GM12878 (cell line): ENCODE measurements around the gene TRPT1. TPM values are rescaled to one million over a fixed set of nuclear protein-coding genes. Genes with fewer than 3 reads are reported as not detected.

Source experiments
- ATAC-seq: fragments of 200-7000 bp; cut with Tn5 transposase; 3 replicates; pipeline ENCODE4 v1.9.1; 2020; ENCODE audit warnings: mild to moderate bottlenecking, moderate library complexity
- BruUV-seq: library from RNA; stranded (reverse); fragments of 400-500 nt; replicated peaks from 2 replicates; lab custom pipeline; 2021; lab: Mats Ljungman, UMichigan
- CTCF ChIA-PET: fragments of 300-600 bp; sonication (Branson Sonifier 250); formaldehyde crosslinking; extraction: SDS; loops from one replicate; lab custom pipeline; 2021; ENCODE audit warnings: inconsistent platforms; lab: Yijun Ruan, JAX
- POLR2A ChIA-PET: fragments of 350-600 bp; formaldehyde crosslinking; extraction: SDS; loops from one replicate; lab custom pipeline; 2021; ENCODE audit warnings: inconsistent platforms; lab: Charles Lee
- RAD21 ChIA-PET: fragments of 300-600 bp; sonication (Branson Sonifier 250); formaldehyde crosslinking; loops from one replicate; lab custom pipeline; 2023; ENCODE audit warnings: antibody characterized with exemption; ENCODE audit not compliant: unreplicated experiment; lab: Charles Lee
- SMC1A ChIA-PET: fragments of 300-600 bp; sonication (Branson Sonifier 250); formaldehyde crosslinking; loops from one replicate; lab custom pipeline; 2023; ENCODE audit not compliant: unreplicated experiment, uncharacterized antibody; lab: Charles Lee
- DNase-seq: peaks from one replicate; pipeline ENCODE4 v3.0.0-alpha.2; 2011; ENCODE audit warnings: low read depth, low spot score
- FAIRE-seq: peaks from 3 replicates; lab custom pipeline; 2011; peaks lifted over from hg19 to GRCh38; lab: Jason Lieb, UNC
- H2AFZ ChIP-seq: 2 replicates; pipeline ENCODE4 v1.6.0; 2011; ENCODE audit warnings: low read depth, low read length, control low read depth; ENCODE audit not compliant: control insufficient read depth
- H3K27ac ChIP-seq: 2 replicates; pipeline ENCODE4 v1.5.1; 2011; ENCODE audit warnings: control low read depth; ENCODE audit not compliant: control insufficient read depth, insufficient read depth
- H3K27me3 ChIP-seq, 2 experiments: replicated peaks in 1 of 2; 2 replicates each; pipeline versions ENCODE4 v1.6.0 to v1.6.1; 2011; ENCODE audit warnings: low read length in 1 of 2; ENCODE audit not compliant: control insufficient read depth in 2 of 2, insufficient read depth in 2 of 2
- H3K36me3 ChIP-seq, 2 experiments: 2 replicates each; pipeline ENCODE4 v1.5.1; 2011; ENCODE audit warnings: low read length in 1 of 2; ENCODE audit not compliant: control insufficient read depth in 2 of 2, insufficient read depth in 2 of 2
- H3K4me1 ChIP-seq: 2 replicates; pipeline ENCODE4 v1.6.1; 2011; ENCODE audit warnings: mild to moderate bottlenecking, low read length, moderate library complexity, mixed read lengths; ENCODE audit not compliant: control insufficient read depth, insufficient read depth
- H3K4me2 ChIP-seq: 2 replicates; pipeline ENCODE4 v1.6.0; 2011; ENCODE audit warnings: control low read depth; ENCODE audit not compliant: control insufficient read depth, insufficient read depth
- H3K4me3 ChIP-seq: fragments of 200-600 bp; sonication (generic); 2 replicates; pipeline ENCODE4 v1.5.1; 2016
- H3K79me2 ChIP-seq: 2 replicates; pipeline ENCODE4 v1.6.0; 2011; ENCODE audit warnings: low read length; ENCODE audit not compliant: control insufficient read depth, insufficient read depth
- H3K9ac ChIP-seq: 2 replicates; pipeline ENCODE4 v1.8.0; 2011; ENCODE audit warnings: low read length, control low read depth, mixed read lengths; ENCODE audit not compliant: control insufficient read depth, insufficient read depth
- H3K9me3 ChIP-seq: replicated peaks from 3 replicates; pipeline ENCODE4 v1.5.1; 2011; ENCODE audit warnings: mild to moderate bottlenecking, low read length; ENCODE audit not compliant: control insufficient read depth, insufficient read depth
- H4K20me1 ChIP-seq: 2 replicates; pipeline ENCODE4 v1.6.0; 2011; ENCODE audit not compliant: control insufficient read depth, insufficient read depth
- ASH2L ChIP-seq: fragments of 300-600, 200-600 bp; sonication (generic); IDR thresholded peaks from 2 replicates; pipeline ENCODE4 v1.6.1; 2017; ENCODE audit warnings: low read depth, mild to moderate bottlenecking, borderline replicate concordance
- ATF7 ChIP-seq: fragments of 450-650 bp; IDR thresholded peaks from 2 replicates; pipeline ENCODE4 v1.6.1; 2016; ENCODE audit warnings: low read depth, mild to moderate bottlenecking
- BCL11A ChIP-seq: IDR thresholded peaks from 2 replicates; pipeline ENCODE4 v1.6.1; 2011; ENCODE audit warnings: low read depth, low read length
- BCL3 ChIP-seq: IDR thresholded peaks from 2 replicates; pipeline ENCODE4 v1.6.1; 2011; ENCODE audit warnings: borderline replicate concordance, low read depth, mild to moderate bottlenecking, moderate library complexity, low read length; ENCODE audit not compliant: insufficient read depth, poor library complexity, severe bottlenecking
- BCLAF1 ChIP-seq: fragments of 450-650 bp; IDR thresholded peaks from 2 replicates; pipeline ENCODE4 v1.6.1; 2017; ENCODE audit warnings: antibody characterized with exemption, mild to moderate bottlenecking, moderate library complexity
- CHD4 ChIP-seq: fragments of 200-600 bp; sonication (generic); IDR thresholded peaks from 2 replicates; pipeline ENCODE4 v1.6.1; 2016; ENCODE audit warnings: mild to moderate bottlenecking
- HDAC6 ChIP-seq: fragments of 200-600 bp; sonication (generic); IDR thresholded peaks from one replicate; pipeline ENCODE4 v1.8.0; 2017; ENCODE audit warnings: antibody characterized with exemption; ENCODE audit not compliant: unreplicated experiment
- JUND ChIP-seq: IDR thresholded peaks from 2 replicates; pipeline ENCODE4 v1.6.1; 2012; ENCODE audit warnings: low read depth, mild to moderate bottlenecking, low read length, improper control_type of control experiment, moderate library complexity
- PBX3 ChIP-seq: IDR thresholded peaks from 2 replicates; pipeline ENCODE4 v1.6.1; 2011; ENCODE audit warnings: mild to moderate bottlenecking, low read depth, low read length, moderate library complexity; ENCODE audit not compliant: insufficient replicate concordance
- STAT3 ChIP-seq: IDR thresholded peaks from 2 replicates; pipeline ENCODE4 v1.6.1; 2011; ENCODE audit warnings: low read depth, low read length, improper control_type of control experiment
- TCF7 ChIP-seq: IDR thresholded peaks from 2 replicates; pipeline ENCODE4 v1.6.1; 2014; ENCODE audit warnings: antibody characterized with exemption, borderline replicate concordance
- USF1 ChIP-seq: IDR thresholded peaks from 2 replicates; pipeline ENCODE4 v1.6.1; 2011; ENCODE audit warnings: borderline replicate concordance, low read depth, mild to moderate bottlenecking, moderate library complexity, mixed read lengths, low read length; ENCODE audit not compliant: insufficient read depth; ENCODE audit errors: extremely low read length
- ZNF217 ChIP-seq: fragments of 450-650 bp; IDR thresholded peaks from 2 replicates; pipeline ENCODE4 v1.6.1; 2017; ENCODE audit warnings: antibody characterized with exemption, mild to moderate bottlenecking
- WGBS: methylation state at CpG from one replicate; pipeline ENCODE4 v1.1.6; 2016; ENCODE audit warnings: low lambda C conversion rate; ENCODE audit not compliant: insufficient replicate concordance, insufficient coverage; ENCODE audit errors: missing lambda C conversion rate; 5-methylcytosine and 5-hydroxymethylcytosine counted together
- in situ Hi-C: fragments of 300-500 bp; cut with MboI; formaldehyde crosslinking; loops from 9 replicates; pipeline ENCODE4 v1.14.3; 2018; ENCODE audit warnings: mixed read lengths
- intact Hi-C: fragments of 100-400 bp; cut with micrococcal nuclease; formaldehyde crosslinking; loops from one replicate; pipeline ENCODE4 v1.14.2; 2022; ENCODE audit not compliant: unreplicated experiment
- polyA plus RNA-seq, 11 experiments: library from polyadenylated mRNA; depleted of rRNA in 4 of 11; unstranded in 6 of 11; stranded (reverse) in 5 of 11; fragments of >200 nt; fragmentation: Nextera tagmentation in 4 of 11; fragmentation: Illumina TruSeq in 1 of 11; extraction: Ambion mirVana in 4 of 11; extraction: Trizol in 1 of 11; gene quantifications; 1 replicate in 1 of 11; 2 replicates in 10 of 11; pipeline versions ENCODE4 v1.2.1 to v1.2.3, GENCODE V29; 2011 to 2016; ENCODE audit warnings: inconsistent platforms in 2 of 11, missing spikeins in 2 of 11, low read depth in 1 of 11
- total RNA-seq, 4 experiments: library from RNA; depleted of rRNA in 3 of 4; stranded (reverse); fragments of >200 nt in 3 of 4; fragmentation: Illumina TruSeq in 1 of 4; extraction: Trizol in 1 of 4; gene quantifications; 2 replicates each; pipeline versions ENCODE4 v1.2.1 to v1.2.3, GENCODE V29; 2013 to 2021

TRPT1 gene
- total and polyA plus RNA-seq, 10 of the 15 experiments (the other 5 are each of a cell fraction or from before 2014, with no cell fraction given), result 7.1 to 63.0 (median 31.4) TPM

- TF ChIP-seq BCLAF1 (no peak), TCF7 (no peak), USF1 (no peak)
Observed at GRCh38 chr11:64263021-64263946, 37.3 kb upstream of the TRPT1 start (continued).

GRCh38 chr11:64262271-64263002 lies 36.5 kb upstream of the TRPT1 start:
- in situ Hi-C loops, result no loop called here
- H3K9ac ChIP-seq, result no peak overlapping the region
- intact Hi-C loops, result no loop called here
- no peaks in the 10 kb centered on the region for H4K20me1 ChIP-seq
- no peak overlapping the region for H3K27ac ChIP-seq
- H3K4me2 ChIP-seq, result no peak overlapping the region
- peaks cover 11% of the 10 kb centered on the region for H3K4me1 ChIP-seq
- no peaks in the 10 kb centered on the region for H3K9me3 ChIP-seq
- no peaks in the 10 kb centered on the region for H3K79me2 ChIP-seq
- no peak overlapping the region for H2AFZ ChIP-seq
- CTCF ChIA-PET, result interaction anchor here (1.6 to 2.0 kb wide), 2 partner anchors 13 to 38 kb away, joined by 4 to 9 read pairs; no protein-coding TSS in a partner anchor
- SMC1A ChIA-PET, result no interaction called here
- DNase-seq, result no peak
- 89% methylated on average over 42 of the region's 42 CpGs for WGBS
- no peak for ATAC-seq
- H3K4me3 ChIP-seq, result no peak overlapping the region
- RAD21 ChIA-PET, result interaction anchor here (0.5 kb wide), 1 partner anchor 47 kb away, joined by 3 read pairs; no protein-coding TSS in a partner anchor
- POLR2A ChIA-PET, result interaction anchor here (1.0 kb wide), 1 partner anchor 13 kb away, joined by 3 read pairs; no protein-coding TSS in a partner anchor
- BruUV-seq, result no TSS peak
- FAIRE-seq, result no peak
- H3K36me3 ChIP-seq, result peaks cover 0 to 5% of the 10 kb centered on the region in 2 experiments; a peak in 2 of 4 replicates
- no peaks in the 10 kb centered on the region for H3K27me3 ChIP-seq
- TF ChIP-seq BCL11A (no peak), HDAC6 (no peak), ATF7 (no peak), CHD4 (no peak), ASH2L (no peak), ZNF217 (no peak), STAT3 (no peak), PBX3 (no peak), JUND (no peak), BCL3 (no peak)
